ENCODE measurements around the gene JADE1. TPM values are rescaled to one million over a fixed set of nuclear protein-coding genes. Genes with fewer than 3 reads are reported as not detected.

Gene JADE1
- total RNA-seq, 1 experiment from 2014 or later: 192 TPM

GRCh38 chr4:128823025-128823661 is 13.6 kb downstream of the JADE1 start:
- no peak for TF ChIP-seq CTCF (conservative IDR thresholded peaks at IDR 0.05)
- Mint-ChIP-seq H3K36me3 (ENCODE audit: insufficient read depth in 1 of 3, low read depth in 3 of 3) (peaks cover 9 to 43% (median 27%) of the 10 kb centered on the region in 3 experiments), H3K27ac (no peak overlapping the region), H3K4me3 (no peak overlapping the region; a peak in 1 of 5 replicates), H3K9me3 (no peaks in the 10 kb centered on the region), H3K4me1 (peaks cover 86 to 87% of the 10 kb centered on the region in 2 experiments), H3K27me3 (ENCODE audit: low read depth) (no peaks in the 10 kb centered on the region)
- Histone ChIP-seq H3K4ac (ENCODE audit: low read depth, low read length) (no peak overlapping the region), H2BK15ac (ENCODE audit: low read depth, low read length) (no peak overlapping the region), H3T11ph (ENCODE audit: low read length) (no peak overlapping the region), H2BK5ac (ENCODE audit: insufficient read length, low read length) (no peak overlapping the region), H3K14ac (ENCODE audit: insufficient read depth, low read length) (no peak overlapping the region), H2AFZ (ENCODE audit: low read length) (no peak overlapping the region), H2BK12ac (ENCODE audit: insufficient read length, low read depth, low read length) (no peak overlapping the region), H4K91ac (ENCODE audit: insufficient read length, low read depth, low read length) (no peak overlapping the region), H3K9me3 (ENCODE audit: control insufficient read depth, low read depth, low read length) (no peaks in the 10 kb centered on the region), H4K5ac (ENCODE audit: insufficient read length, low read depth, low read length) (no peak overlapping the region), H3K79me1 (ENCODE audit: insufficient read depth, low read depth, low read length, poor library complexity, severe bottlenecking) (peaks cover 2% of the 10 kb centered on the region), H3K79me2 (ENCODE audit: insufficient read depth, low read length) (peaks cover 86% of the 10 kb centered on the region), H2BK120ac (ENCODE audit: low read depth, low read length, poor library complexity, severe bottlenecking) (no peak overlapping the region), H3K23me2 (ENCODE audit: insufficient read length, low read depth, low read length, poor library complexity, severe bottlenecking) (no peaks in the 10 kb centered on the region), H4K20me1 (ENCODE audit: control insufficient read depth, insufficient read depth, insufficient read length) (no peaks in the 10 kb centered on the region), H4K8ac (replicated peaks; ENCODE audit: insufficient read length, low read depth, low read length) (no peak overlapping the region), H2BK20ac (ENCODE audit: low read depth, low read length, poor library complexity, severe bottlenecking) (no peak overlapping the region), H3K23ac (ENCODE audit: insufficient read length, low read depth, low read length) (no peak overlapping the region), H3K4me1 (ENCODE audit: insufficient read depth, low read length) (peaks cover 15% of the 10 kb centered on the region), H3K27ac (ENCODE audit: insufficient read length, low read depth, low read length) (no peak overlapping the region), H3K27me3 (ENCODE audit: insufficient read depth, low read length) (no peaks in the 10 kb centered on the region), H3K56ac (ENCODE audit: insufficient read length, low read depth, low read length) (no peak overlapping the region), H2AK5ac (ENCODE audit: insufficient read length, low read length) (no peak overlapping the region), H3K4me2 (ENCODE audit: insufficient read depth, insufficient read length, low read length) (no peak overlapping the region), H3K9ac (ENCODE audit: extremely low read depth, insufficient read length, low read length) (no peak overlapping the region), H3K18ac (ENCODE audit: insufficient read length, low read depth, low read length) (no peak overlapping the region)
- no CpG with 5 or more reads among the region's 1 CpG for WGBS (ENCODE audit: extremely low coverage, insufficient read length, low lambda C conversion rate)
- DNase-seq: no peak

All from H9 (cell line).